Vagina (tissue), 2 donors: Measurements from ENCODE around the gene SETD5. TPM values are rescaled to one million over a fixed set of nuclear protein-coding genes. Genes with fewer than 3 reads are reported as not detected.

Experiments
- DNase-seq, 2 donors: peaks; one replicate each; pipeline ENCODE4 v3.0.0-alpha.2; 2017; ENCODE audit errors: extremely low spot score in 2 of 2
- H3K27ac ChIP-seq: fragments of 200-600 bp; sonication (generic); one replicate; pipeline ENCODE4 v1.5.1; 2019
- H3K27me3 ChIP-seq: fragments of 200-600 bp; sonication (generic); one replicate; pipeline ENCODE4 v1.5.1; 2019
- H3K36me3 ChIP-seq, 2 donors: fragments of 200-600 bp; sonication (generic); one replicate each; pipeline ENCODE4 v1.5.1; 2017 to 2019
- H3K4me1 ChIP-seq: fragments of 200-600 bp; sonication (generic); one replicate; pipeline ENCODE4 v1.5.1; 2019
- H3K4me3 ChIP-seq, 2 donors: fragments of 200-600 bp; sonication (generic); 1 replicate in 1 of 2; 2 replicates in 1 of 2; pipeline ENCODE4 v1.5.1; 2016 to 2019
- H3K9me3 ChIP-seq: fragments of 200-600 bp; sonication (generic); one replicate; pipeline ENCODE4 v1.5.1; 2019
- POLR2A ChIP-seq, 2 donors: fragments of 450-650 bp; IDR thresholded peaks; one replicate each; pipeline ENCODE4 v1.6.1; 2017; ENCODE audit warnings: antibody characterized with exemption in 2 of 2, mild to moderate bottlenecking in 2 of 2, moderate library complexity in 2 of 2
- POLR2AphosphoS5 ChIP-seq, 2 donors: sonication (generic); formaldehyde crosslinking; IDR thresholded peaks; one replicate each; pipeline ENCODE4 v1.9.0; 2017; ENCODE audit warnings: antibody characterized with exemption in 2 of 2, mild to moderate bottlenecking in 2 of 2, low read depth in 1 of 2; ENCODE audit not compliant: insufficient read depth in 1 of 2
- intact Hi-C: fragments of 100-400 bp; cut with DNase I; formaldehyde crosslinking; loops from one replicate; pipeline ENCODE4 v1.15.1; 2023
- total RNA-seq: library from RNA; depleted of rRNA; stranded (reverse); fragments of >200 nt; gene quantifications from one replicate; pipeline ENCODE4 v1.2.3, GENCODE V29; 2016
- TF ChIP-seq, protein P1 (sequence below), 3 experiments: fragments of 450-650 bp in 2 of 3; fragments of 200-600 bp in 1 of 3; sonication (generic) in 1 of 3; IDR thresholded peaks; one replicate each; pipeline ENCODE4 v1.5.1; 2017 to 2019; ENCODE audit warnings: antibody characterized with exemption in 3 of 3, mild to moderate bottlenecking in 2 of 3, moderate library complexity in 2 of 3

SETD5 gene
- total RNA-seq, 1 donor from 2014 or later: 110 TPM

DNA sequence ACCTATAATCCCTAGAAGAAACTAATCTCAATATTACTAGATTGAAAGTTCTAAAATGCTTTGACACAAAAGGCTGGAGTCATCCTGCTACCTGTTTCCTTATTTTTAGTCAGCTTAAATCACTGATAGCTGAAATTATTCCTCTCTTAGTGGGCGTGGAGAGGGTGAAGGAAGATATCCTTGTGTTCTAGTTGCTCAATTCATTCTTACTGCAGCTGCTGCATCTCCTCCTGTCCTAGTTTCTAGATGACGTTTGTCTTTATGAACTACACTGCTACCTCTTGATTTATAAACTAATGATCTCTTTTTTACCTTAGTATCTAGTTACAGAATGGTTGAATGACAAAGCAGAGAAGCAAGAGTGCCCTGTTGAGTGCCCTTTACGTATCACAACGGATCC, 50.7 kb downstream of the SETD5 start:
- H3K4me3 ChIP-seq: no peak overlapping the region
- H3K9me3 ChIP-seq: no peaks in the 10 kb centered on the region
- DNase-seq: no peak
- peaks cover 3 to 90% of the 10 kb centered on the region in 2 donors for H3K36me3 ChIP-seq
- TF ChIP-seq POLR2AphosphoS5 (IDR thresholded peaks at IDR 0.05; ENCODE audit: insufficient read depth in 1 of 2, low read depth in 1 of 2): no peak
- H3K27ac ChIP-seq: no peak overlapping the region
- intact Hi-C loops: no loop called here
- no peaks in the 10 kb centered on the region for H3K27me3 ChIP-seq
- no peaks in the 10 kb centered on the region for H3K4me1 ChIP-seq

DNA sequence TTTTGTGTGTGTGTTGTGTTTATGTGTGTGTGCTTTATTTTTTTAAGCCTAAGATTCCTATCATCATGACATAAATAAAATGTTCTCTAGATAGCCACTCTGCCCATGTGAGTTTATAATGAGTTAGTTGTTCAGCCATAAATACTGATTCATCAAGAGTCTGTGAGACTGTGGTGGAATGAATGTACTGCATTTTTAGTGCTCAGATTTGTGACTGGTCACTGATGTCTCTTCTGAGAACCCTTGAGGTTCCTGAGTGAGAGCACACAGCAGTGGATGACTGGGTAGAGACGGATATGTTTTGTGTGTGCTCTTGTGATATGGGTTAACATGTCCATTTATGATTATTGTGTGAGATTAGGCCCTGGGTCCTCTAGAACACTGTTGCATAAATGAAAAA, 51.2 kb downstream of the SETD5 start:
- no peak overlapping the region for H3K27ac ChIP-seq
- no peaks in the 10 kb centered on the region for H3K27me3 ChIP-seq
- H3K36me3 ChIP-seq: peaks cover 3 to 90% of the 10 kb centered on the region in 2 donors
- DNase-seq: no peak
- H3K9me3 ChIP-seq: no peaks in the 10 kb centered on the region
- TF ChIP-seq POLR2A (IDR thresholded peaks at IDR 0.05) (no peak), POLR2AphosphoS5 (IDR thresholded peaks at IDR 0.05; ENCODE audit: insufficient read depth in 1 of 2, low read depth in 1 of 2) (no peak)
- TF ChIP-seq, protein P1, sequence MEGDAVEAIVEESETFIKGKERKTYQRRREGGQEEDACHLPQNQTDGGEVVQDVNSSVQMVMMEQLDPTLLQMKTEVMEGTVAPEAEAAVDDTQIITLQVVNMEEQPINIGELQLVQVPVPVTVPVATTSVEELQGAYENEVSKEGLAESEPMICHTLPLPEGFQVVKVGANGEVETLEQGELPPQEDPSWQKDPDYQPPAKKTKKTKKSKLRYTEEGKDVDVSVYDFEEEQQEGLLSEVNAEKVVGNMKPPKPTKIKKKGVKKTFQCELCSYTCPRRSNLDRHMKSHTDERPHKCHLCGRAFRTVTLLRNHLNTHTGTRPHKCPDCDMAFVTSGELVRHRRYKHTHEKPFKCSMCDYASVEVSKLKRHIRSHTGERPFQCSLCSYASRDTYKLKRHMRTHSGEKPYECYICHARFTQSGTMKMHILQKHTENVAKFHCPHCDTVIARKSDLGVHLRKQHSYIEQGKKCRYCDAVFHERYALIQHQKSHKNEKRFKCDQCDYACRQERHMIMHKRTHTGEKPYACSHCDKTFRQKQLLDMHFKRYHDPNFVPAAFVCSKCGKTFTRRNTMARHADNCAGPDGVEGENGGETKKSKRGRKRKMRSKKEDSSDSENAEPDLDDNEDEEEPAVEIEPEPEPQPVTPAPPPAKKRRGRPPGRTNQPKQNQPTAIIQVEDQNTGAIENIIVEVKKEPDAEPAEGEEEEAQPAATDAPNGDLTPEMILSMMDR (IDR thresholded peaks at IDR 0.05): no peak
- intact Hi-C loops: no loop called here
- no peaks in the 10 kb centered on the region for H3K4me1 ChIP-seq
- no peak overlapping the region for H3K4me3 ChIP-seq

DNA sequence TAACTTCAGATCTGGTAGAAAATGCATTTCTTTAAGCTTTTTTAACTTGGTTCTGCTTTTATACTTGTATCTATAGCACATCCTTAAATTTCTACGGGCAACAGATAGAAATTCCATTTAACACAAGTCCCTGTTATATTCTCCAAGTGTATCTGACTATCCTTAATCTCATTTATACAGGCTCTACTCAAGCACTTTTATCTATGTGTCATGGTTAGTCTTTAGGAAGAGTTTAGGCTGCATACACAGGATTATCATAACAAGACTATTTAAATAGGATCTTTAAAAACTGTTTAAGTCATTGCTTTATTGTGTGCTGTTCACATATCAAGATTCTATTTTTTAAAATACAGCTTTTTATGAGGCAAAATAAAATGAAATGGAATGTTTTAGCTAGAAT, 52.7 kb downstream of the SETD5 start:
- DNase-seq: no peak
- Histone ChIP-seq H3K4me1 (no peaks in the 10 kb centered on the region), H3K4me3 (no peak overlapping the region), H3K27me3 (no peaks in the 10 kb centered on the region), H3K9me3 (no peaks in the 10 kb centered on the region), H3K27ac (no peak overlapping the region), H3K36me3 (peaks cover 3 to 83% of the 10 kb centered on the region in 2 donors)
- TF ChIP-seq POLR2AphosphoS5 (IDR thresholded peaks at IDR 0.05; ENCODE audit: insufficient read depth in 1 of 2, low read depth in 1 of 2) (no peak), POLR2A (IDR thresholded peaks at IDR 0.05) (no peak)
- TF ChIP-seq, protein P1 (IDR thresholded peaks at IDR 0.05): no peak
- intact Hi-C loops: no loop called here

DNA sequence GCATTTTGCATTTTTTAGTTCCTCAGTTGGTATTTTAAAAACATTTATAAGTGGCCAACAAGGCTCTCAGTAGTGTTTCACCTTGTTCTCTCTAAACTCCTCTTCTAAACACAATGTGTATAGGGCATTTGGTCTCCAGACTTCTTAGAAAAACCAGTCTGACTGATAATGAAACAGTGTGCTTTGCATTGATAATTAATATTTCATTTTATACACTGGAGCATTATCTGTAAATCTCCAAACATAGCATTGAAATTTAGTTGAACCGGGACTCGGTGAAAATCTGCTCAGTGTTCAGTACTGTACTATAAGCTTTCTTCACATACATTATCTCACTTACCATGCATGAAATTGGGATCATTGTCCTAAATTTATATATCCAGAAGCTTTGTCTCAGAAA, 53.6 kb downstream of the SETD5 start:
- intact Hi-C loops: no loop called here
- Histone ChIP-seq H3K4me3 (no peak overlapping the region), H3K9me3 (no peaks in the 10 kb centered on the region), H3K27me3 (no peaks in the 10 kb centered on the region), H3K27ac (no peak overlapping the region), H3K36me3 (peaks cover 3 to 83% of the 10 kb centered on the region in 2 donors), H3K4me1 (no peaks in the 10 kb centered on the region)
- TF ChIP-seq POLR2AphosphoS5 (IDR thresholded peaks at IDR 0.05; ENCODE audit: insufficient read depth in 1 of 2, low read depth in 1 of 2) (no peak), POLR2A (IDR thresholded peaks at IDR 0.05) (no peak)
- TF ChIP-seq, protein P1 (IDR thresholded peaks at IDR 0.05): no peak
- DNase-seq: no peak

DNA sequence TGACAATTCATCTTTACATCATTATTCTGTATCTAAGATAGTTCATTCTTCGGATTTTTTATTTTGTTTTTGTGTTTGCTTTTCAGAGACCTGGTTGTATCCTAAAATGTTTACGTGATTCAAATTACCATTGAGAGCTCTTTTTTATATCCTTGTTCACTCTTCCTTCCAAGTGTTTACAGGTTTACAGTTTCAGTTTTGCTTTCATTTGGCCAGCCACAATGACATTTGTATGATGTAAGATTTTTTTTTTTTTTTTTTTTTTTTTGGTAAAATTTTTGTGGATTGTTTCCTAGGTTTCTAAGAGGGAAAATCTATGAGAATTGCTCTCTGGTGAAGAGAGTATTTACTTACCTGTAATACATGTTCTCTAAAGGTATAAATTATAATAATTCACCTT, 55.0 kb downstream of the SETD5 start:
- TF ChIP-seq POLR2AphosphoS5 (IDR thresholded peaks at IDR 0.05; ENCODE audit: insufficient read depth in 1 of 2, low read depth in 1 of 2) (no peak), POLR2A (IDR thresholded peaks at IDR 0.05) (no peak)
- TF ChIP-seq, protein P1 (IDR thresholded peaks at IDR 0.05): no peak
- Histone ChIP-seq H3K36me3 (peaks cover 3 to 82% of the 10 kb centered on the region in 2 donors), H3K27me3 (no peaks in the 10 kb centered on the region), H3K9me3 (no peaks in the 10 kb centered on the region), H3K4me1 (no peaks in the 10 kb centered on the region), H3K27ac (no peak overlapping the region), H3K4me3 (no peak overlapping the region)
- intact Hi-C loops: no loop called here
- DNase-seq: no peak
